Astrocyte of the cerebellum (primary cell): ENCODE results near the gene SCO1.
"Not testable (repeated sequence)": the region's sequence is repeated elsewhere in the genome, so short reads cannot be mapped to it uniquely, and the experiment has no call there.

ENCODE experiments used
- DNase-seq: peaks from one replicate; pipeline ENCODE4 v3.0.0-alpha.2; 2011; ENCODE audit warnings: low read depth
- H3K4me3 ChIP-seq: 2 replicates; pipeline ENCODE4 v1.5.1; 2011; ENCODE audit warnings: mild to moderate bottlenecking, low read depth, low read length, moderate library complexity
- in situ Hi-C: cut with HindIII; loops from 2 replicates; pipeline ENCODE4 v1.10.0; 2017; ENCODE audit warnings: low sequenced_read_pairs
- TF ChIP-seq, protein P1 (sequence below): IDR thresholded peaks from 2 replicates; pipeline ENCODE4 v1.5.1; 2012; ENCODE audit warnings: low read length, low read depth, moderate library complexity, mild to moderate bottlenecking; ENCODE audit errors: missing control alignments

Gene SCO1

DNA sequence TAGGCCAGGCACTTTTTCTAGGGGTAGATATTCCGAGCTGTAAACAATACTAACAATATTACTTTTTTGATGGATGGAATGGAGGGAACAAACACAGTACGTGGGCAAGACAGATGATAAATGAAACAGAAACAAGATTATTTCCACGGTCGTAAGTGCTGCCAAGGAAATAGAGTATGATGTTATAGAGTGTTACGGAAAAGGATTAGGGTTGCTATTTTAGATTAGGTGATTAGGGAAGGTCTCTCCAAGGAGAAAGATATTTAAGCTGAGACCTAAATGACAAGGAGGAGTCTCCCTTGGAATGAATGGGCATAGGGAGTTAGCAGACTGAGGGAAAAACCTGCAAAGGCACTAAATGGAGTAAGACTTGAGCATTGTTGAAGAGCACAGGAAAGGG, 8.4 kb upstream of the SCO1 start:
- in situ Hi-C loops, result no loop called here

DNA sequence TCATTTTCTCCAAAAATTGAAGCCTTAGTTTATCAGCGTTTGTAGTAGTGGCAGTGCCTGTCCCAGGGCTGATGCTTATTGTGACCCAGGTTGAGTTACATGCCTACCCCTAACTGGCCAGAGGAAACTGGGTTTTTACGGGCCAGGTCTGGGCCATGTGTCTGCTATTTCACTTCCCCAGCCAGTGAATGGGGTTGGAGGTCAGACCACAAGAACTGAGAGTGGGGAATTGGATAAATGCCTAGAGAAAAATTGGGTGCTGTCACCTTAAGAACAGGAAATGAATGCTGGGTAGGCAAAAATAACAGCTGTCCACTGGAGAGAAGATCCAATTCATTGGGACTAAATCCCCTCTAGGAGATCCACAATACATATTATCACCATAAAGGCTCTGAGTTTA, 5.2 kb upstream of the SCO1 start:
- no peak overlapping the region for H3K4me3 ChIP-seq
- TF ChIP-seq, protein P1, sequence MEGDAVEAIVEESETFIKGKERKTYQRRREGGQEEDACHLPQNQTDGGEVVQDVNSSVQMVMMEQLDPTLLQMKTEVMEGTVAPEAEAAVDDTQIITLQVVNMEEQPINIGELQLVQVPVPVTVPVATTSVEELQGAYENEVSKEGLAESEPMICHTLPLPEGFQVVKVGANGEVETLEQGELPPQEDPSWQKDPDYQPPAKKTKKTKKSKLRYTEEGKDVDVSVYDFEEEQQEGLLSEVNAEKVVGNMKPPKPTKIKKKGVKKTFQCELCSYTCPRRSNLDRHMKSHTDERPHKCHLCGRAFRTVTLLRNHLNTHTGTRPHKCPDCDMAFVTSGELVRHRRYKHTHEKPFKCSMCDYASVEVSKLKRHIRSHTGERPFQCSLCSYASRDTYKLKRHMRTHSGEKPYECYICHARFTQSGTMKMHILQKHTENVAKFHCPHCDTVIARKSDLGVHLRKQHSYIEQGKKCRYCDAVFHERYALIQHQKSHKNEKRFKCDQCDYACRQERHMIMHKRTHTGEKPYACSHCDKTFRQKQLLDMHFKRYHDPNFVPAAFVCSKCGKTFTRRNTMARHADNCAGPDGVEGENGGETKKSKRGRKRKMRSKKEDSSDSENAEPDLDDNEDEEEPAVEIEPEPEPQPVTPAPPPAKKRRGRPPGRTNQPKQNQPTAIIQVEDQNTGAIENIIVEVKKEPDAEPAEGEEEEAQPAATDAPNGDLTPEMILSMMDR, result no peak
- DNase-seq, result no peak
- in situ Hi-C loops, result no loop called here

More for the DNA sequence above, 8.4 kb upstream of the SCO1 start:
- DNase-seq, result no peak
- no peak overlapping the region for H3K4me3 ChIP-seq
- TF ChIP-seq, protein P1, result no peak

DNA sequence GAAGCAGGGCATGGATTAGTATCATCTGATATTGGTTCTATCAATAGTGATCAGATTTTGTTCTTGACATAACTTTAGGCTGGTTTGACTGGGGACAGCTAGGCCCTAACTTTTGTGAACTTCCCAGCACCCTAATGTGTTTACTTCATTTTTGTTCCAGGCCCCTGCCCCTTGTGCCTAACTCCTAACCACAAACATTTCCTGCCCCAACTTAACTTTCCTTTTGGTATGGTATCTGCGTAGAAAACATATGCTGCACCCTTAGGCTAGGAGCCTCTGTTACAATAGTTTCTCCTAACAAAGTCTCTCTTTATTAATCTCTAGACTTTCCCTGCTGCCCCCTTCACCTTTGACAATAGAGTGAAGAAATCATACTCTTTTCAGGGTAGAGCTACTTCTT, 2.5 kb upstream of the SCO1 start:
- no peak overlapping the region for H3K4me3 ChIP-seq
- TF ChIP-seq, protein P1, result no peak
- no peak for DNase-seq
- in situ Hi-C loops, result no loop called here

DNA sequence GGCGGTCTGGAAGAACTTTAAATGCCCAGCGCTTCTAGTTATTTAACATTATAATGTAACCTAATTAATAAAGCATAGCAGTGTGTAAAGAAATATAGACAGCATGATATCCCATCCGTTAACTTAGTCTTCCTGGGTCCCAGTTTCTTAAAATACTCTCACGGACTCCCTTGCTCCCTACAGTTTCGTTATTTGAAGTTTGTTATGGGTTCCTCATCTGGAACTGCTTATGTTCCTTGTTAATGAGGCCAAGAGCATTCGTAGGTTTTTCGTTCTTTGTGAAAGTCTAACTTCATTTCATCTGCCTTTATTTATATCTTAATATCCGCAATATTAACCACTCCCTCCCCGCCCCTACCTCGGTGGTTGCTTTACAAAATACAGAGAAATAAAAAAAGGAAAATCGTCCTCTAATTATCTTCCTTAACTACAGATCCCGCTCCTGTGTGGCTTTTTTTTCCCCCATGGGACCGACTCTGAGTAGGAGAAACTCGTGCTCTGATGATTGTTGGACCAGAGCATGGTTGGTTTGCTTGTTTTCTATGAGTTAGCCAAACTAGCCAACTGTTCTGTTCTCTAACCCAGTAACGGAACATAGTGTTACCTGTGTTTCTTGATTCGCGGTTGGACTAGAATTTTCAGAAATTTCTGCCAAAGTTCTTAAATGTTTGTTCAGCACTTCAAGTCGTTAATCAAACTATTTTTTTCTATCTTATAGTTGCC, 924 bp upstream of the SCO1 start:
- DNase-seq, result no peak
- in situ Hi-C loops, result no loop called here
- peak overlapping the region; percentile 79 for H3K4me3 ChIP-seq
- TF ChIP-seq, protein P1, result no peak

DNA sequence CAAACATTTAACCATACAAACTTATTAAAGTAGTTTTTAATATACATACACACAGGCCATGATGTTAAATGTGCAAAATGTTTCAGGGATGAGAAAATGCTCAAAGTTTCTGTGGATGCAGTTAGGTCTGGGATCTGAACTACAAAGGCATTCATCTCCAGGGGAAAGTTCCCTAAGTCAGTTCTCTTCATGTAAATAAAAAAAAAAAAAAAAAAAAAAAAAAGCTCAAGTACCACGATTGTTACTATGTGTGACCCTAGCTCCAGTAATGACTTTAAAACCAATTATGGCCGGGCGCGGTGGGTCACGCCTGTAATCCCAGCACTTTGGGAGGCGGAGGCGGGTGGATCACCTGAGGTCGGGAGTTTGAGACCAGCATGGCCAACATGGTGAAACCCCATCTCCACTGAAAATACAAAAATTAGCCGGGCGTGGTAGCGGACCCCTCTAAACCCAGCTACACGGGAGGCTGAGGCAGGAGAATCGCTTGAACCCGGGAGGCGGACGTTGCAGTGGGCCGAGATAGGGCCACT, 1.4 kb downstream of the SCO1 start:
- peak overlapping the region; percentile 79 for H3K4me3 ChIP-seq
- in situ Hi-C loops, DNase-seq: not testable (repeated sequence)

DNA sequence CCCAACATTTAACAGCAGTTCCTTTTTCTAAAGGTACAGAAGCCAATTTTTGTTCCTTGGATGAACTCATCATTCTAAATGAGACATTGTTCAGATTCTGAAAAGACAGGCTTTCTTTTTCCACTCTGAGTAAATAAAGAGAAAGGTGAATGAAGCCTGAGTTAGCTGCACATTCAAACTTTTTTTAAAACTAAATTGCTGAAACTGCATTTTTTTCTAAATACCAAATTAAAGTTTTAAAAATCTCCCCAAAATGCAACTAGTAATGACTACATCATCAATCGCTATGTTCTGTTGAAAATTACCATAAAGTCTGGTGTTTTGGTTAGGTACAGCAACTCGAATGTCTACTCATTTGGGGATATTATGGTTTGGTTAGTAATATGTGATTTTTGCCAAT, 9.8 kb downstream of the SCO1 start:
- no peak for DNase-seq
- in situ Hi-C loops, result no loop called here
- H3K4me3 ChIP-seq, result no peak overlapping the region
- TF ChIP-seq, protein P1, result no peak

DNA sequence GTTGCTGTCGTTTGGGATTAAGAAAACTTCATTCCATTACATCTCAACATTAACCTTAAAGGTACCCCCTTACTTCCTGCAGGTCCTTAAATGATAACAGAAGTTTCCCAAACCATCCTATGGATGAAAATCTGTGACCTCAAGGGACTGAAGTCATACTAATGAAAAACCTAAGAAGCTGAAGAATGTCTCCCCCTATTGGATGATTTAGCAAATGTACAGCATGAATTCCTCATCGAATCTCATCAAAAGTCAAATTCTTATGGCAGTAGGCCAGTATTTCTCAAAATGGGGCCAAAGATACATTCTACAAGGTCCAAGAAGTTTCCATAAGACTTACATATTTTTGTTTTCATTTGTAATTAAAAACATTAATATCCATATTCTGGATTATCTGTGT, 13.5 kb downstream of the SCO1 start:
- TF ChIP-seq, protein P1, result peak; percentile 50
- H3K4me3 ChIP-seq, result no peak overlapping the region
- in situ Hi-C loops, result no loop called here
- no peak for DNase-seq
